Panc1 (cell line): ENCODE results near the gene SP6. TPM values are rescaled to one million over a fixed set of nuclear protein-coding genes. Genes with fewer than 3 reads are reported as not detected.
A peak's percentile ranks its signal among the peaks of the same experiment; 100 is the strongest.

Source experiments
- ATAC-seq: fragments of 200-7000 bp; cut with Tn5 transposase; 2 replicates; pipeline ENCODE4 v1.9.1; 2020; ENCODE audit warnings: mild to moderate bottlenecking, moderate library complexity
- BruUV-seq: library from RNA; stranded (reverse); fragments of 400-500 nt; replicated peaks from 2 replicates; lab custom pipeline; 2021; lab: Mats Ljungman, UMichigan
- CTCF ChIA-PET: fragments of 300-600 bp; sonication (Branson Sonifier 250); formaldehyde crosslinking; loops from one replicate; lab custom pipeline; 2022; ENCODE audit warnings: antibody characterized with exemption; lab: Charles Lee
- POLR2A ChIA-PET: fragments of 300-600 bp; sonication (Branson Sonifier 250); formaldehyde crosslinking; loops from one replicate; lab custom pipeline; 2022; ENCODE audit warnings: antibody characterized with exemption; lab: Charles Lee
- DNase-seq: peaks from one replicate; pipeline ENCODE4 v3.0.0-alpha.2; 2010; ENCODE audit warnings: low read depth, low spot score
- H3K27ac ChIP-seq: 2 replicates; pipeline ENCODE4 v1.5.1; 2011; ENCODE audit warnings: mild to moderate bottlenecking, low read length, inconsistent platforms
- H3K27me3 ChIP-seq: fragments of 200-500 bp; sonication (Bioruptor generic); 2 replicates; pipeline ENCODE4 v1.6.0; 2014; ENCODE audit warnings: low read length, inconsistent platforms; ENCODE audit not compliant: control insufficient read depth, insufficient read depth
- H3K36me3 ChIP-seq: fragments of 200-500 bp; sonication (Bioruptor generic); 2 replicates; pipeline ENCODE4 v1.5.1; 2014; ENCODE audit warnings: inconsistent platforms, mild to moderate bottlenecking, low read length, moderate library complexity; ENCODE audit not compliant: control insufficient read depth, insufficient read depth
- H3K4me1 ChIP-seq: 2 replicates; pipeline ENCODE4 v1.5.1; 2011; ENCODE audit warnings: inconsistent platforms, mild to moderate bottlenecking, low read length, moderate library complexity; ENCODE audit not compliant: control insufficient read depth, insufficient read depth
- H3K4me3 ChIP-seq, 2 experiments: 2 replicates each; pipeline ENCODE4 v1.5.1; 2011 to 2012; ENCODE audit warnings: low read depth in 2 of 2, low read length in 2 of 2, mild to moderate bottlenecking in 2 of 2, inconsistent platforms in 1 of 2, moderate library complexity in 1 of 2
- H3K9me3 ChIP-seq: fragments of 200-500 bp; sonication (Bioruptor generic); 2 replicates; pipeline ENCODE4 v1.5.1; 2014; ENCODE audit warnings: low read depth, mild to moderate bottlenecking, inconsistent platforms, low read length, moderate library complexity; ENCODE audit not compliant: control insufficient read depth, insufficient read depth
- CTCF ChIP-seq: fragments of 450-650 bp; IDR thresholded peaks from 2 replicates; pipeline ENCODE4 v1.5.1; 2017; ENCODE audit warnings: mild to moderate bottlenecking
- POLR2AphosphoS5 ChIP-seq: IDR thresholded peaks from 2 replicates; pipeline ENCODE4 v1.6.1; 2012; ENCODE audit warnings: mild to moderate bottlenecking, low read depth, low read length, moderate library complexity
- REST ChIP-seq, 2 experiments: IDR thresholded peaks; 2 replicates each; pipeline ENCODE4 v1.6.1; 2011 to 2012; ENCODE audit warnings: low read depth in 2 of 2, control low read depth in 1 of 2, low read length in 1 of 2, mild to moderate bottlenecking in 1 of 2, moderate library complexity in 1 of 2; ENCODE audit not compliant: insufficient read depth in 1 of 2
- SIN3A ChIP-seq: IDR thresholded peaks from 2 replicates; pipeline ENCODE4 v1.6.1; 2012; ENCODE audit warnings: low read depth, mild to moderate bottlenecking, low read length, moderate library complexity, borderline replicate concordance; ENCODE audit not compliant: insufficient read depth
- TCF7L2 ChIP-seq: IDR thresholded peaks from 2 replicates; pipeline ENCODE4 v1.6.1; 2011; ENCODE audit warnings: mild to moderate bottlenecking, low read depth, low read length, inconsistent platforms
- in situ Hi-C: cut with HindIII; loops from 2 replicates; pipeline ENCODE4 v1.10.0; 2016; ENCODE audit warnings: low sequenced_read_pairs, low pct_unique_long_range_greater_than_20kb
- intact Hi-C: fragments of 100-400 bp; cut with micrococcal nuclease; formaldehyde crosslinking; loops from one replicate; pipeline ENCODE4 v1.10.0; 2022; ENCODE audit not compliant: unreplicated experiment
- total RNA-seq: library from RNA; stranded (reverse); gene quantifications from one replicate; pipeline ENCODE4 v1.2.1, GENCODE V29; 2021; ENCODE audit not compliant: unreplicated experiment

Gene SP6
- total RNA-seq, 1 experiment from 2014 or later: 4.0 TPM

- no TSS peak for BruUV-seq
- Histone ChIP-seq H3K4me3 (no peak overlapping the region), H3K27me3 (no peaks in the 10 kb centered on the region), H3K27ac (no peak overlapping the region), H3K36me3 (no peaks in the 10 kb centered on the region), H3K4me1 (peaks cover 12% of the 10 kb centered on the region; the same call in 1 of the 2 replicates), H3K9me3 (no peaks in the 10 kb centered on the region)
- ChIA-PET POLR2A (interaction anchor here (0.6 to 0.7 kb wide), 2 partner anchors 61 to 683 kb away, joined by 3 read pairs; no protein-coding TSS in a partner anchor), CTCF (interaction anchor here (0.5 kb wide), 1 partner anchor 19 kb away, joined by 3 read pairs; no protein-coding TSS in a partner anchor)
- in situ Hi-C loops: no loop called here
- TF ChIP-seq SIN3A (no peak), TCF7L2 (peak; percentile 90)
- DNase-seq (no peak), ATAC-seq (no peak)
- intact Hi-C loops: no loop called here
Observed at GRCh38 chr17:47883589-47884426, 32.8 kb upstream of the SP6 start.

GRCh38 chr17:47882695-47883588, 32.0 kb upstream of the SP6 start:
- Histone ChIP-seq H3K4me1 (peaks cover 12% of the 10 kb centered on the region; the same call in 1 of the 2 replicates), H3K36me3 (no peaks in the 10 kb centered on the region), H3K27me3 (no peaks in the 10 kb centered on the region), H3K27ac (no peak overlapping the region), H3K4me3 (no peak overlapping the region), H3K9me3 (no peaks in the 10 kb centered on the region)
- DNase-seq (no peak), ATAC-seq (no peak)
- BruUV-seq: no TSS peak
- in situ Hi-C loops (no loop called here), intact Hi-C loops (no loop called here)
- POLR2A ChIA-PET: interaction anchor here (0.7 kb wide), 1 partner anchor 60 kb away, joined by 3 read pairs; no protein-coding TSS in a partner anchor
- no peak for TF ChIP-seq SIN3A
- TF ChIP-seq TCF7L2: no peak
- no peak for TF ChIP-seq POLR2AphosphoS5
- no peak for TF ChIP-seq REST (IDR thresholded peaks at IDR 0.05; ENCODE audit: insufficient read depth in 1 of 2, low read depth in 2 of 2, low read length in 1 of 2)
- TF ChIP-seq CTCF: no peak
- CTCF ChIA-PET: interaction anchor here (0.8 kb wide), 1 partner anchor 11 kb away, joined by 3 read pairs; no protein-coding TSS in a partner anchor
